Esophagus (tissue), 2 donors: ENCODE results near the gene SESTD1. TPM values are rescaled to one million over a fixed set of nuclear protein-coding genes. Genes with fewer than 3 reads are reported as not detected.
"Not testable (repeated sequence)": the region's sequence is repeated elsewhere in the genome, so short reads cannot be mapped to it uniquely, and the experiment has no call there.

Experiments used
- H3K27ac ChIP-seq, 2 donors: one replicate each; pipeline ENCODE4 v1.5.1; 2013; ENCODE audit warnings: low read depth in 2 of 2, mild to moderate bottlenecking in 2 of 2, inconsistent platforms in 1 of 2, low read length in 1 of 2, moderate library complexity in 1 of 2
- H3K27me3 ChIP-seq, 2 donors: one replicate each; pipeline ENCODE4 v1.6.1; 2013; ENCODE audit warnings: low read length in 2 of 2, control low read depth in 1 of 2, mild to moderate bottlenecking in 1 of 2; ENCODE audit not compliant: insufficient read depth in 2 of 2, control insufficient read depth in 1 of 2
- H3K36me3 ChIP-seq, 2 donors: one replicate each; pipeline ENCODE4 v1.6.1; 2013; ENCODE audit warnings: low read length in 1 of 2; ENCODE audit not compliant: control insufficient read depth in 2 of 2, insufficient read depth in 2 of 2
- H3K4me1 ChIP-seq, 2 donors: one replicate each; pipeline ENCODE4 v1.6.1; 2013; ENCODE audit warnings: low read length in 1 of 2; ENCODE audit not compliant: control insufficient read depth in 2 of 2, insufficient read depth in 2 of 2
- H3K4me3 ChIP-seq, 2 donors: one replicate each; pipeline ENCODE4 v1.5.1; 2013; ENCODE audit warnings: low read length in 2 of 2, mild to moderate bottlenecking in 2 of 2, low read depth in 1 of 2, moderate library complexity in 1 of 2
- H3K9me3 ChIP-seq, 2 donors: one replicate each; pipeline ENCODE4 v1.6.1; 2013; ENCODE audit warnings: mild to moderate bottlenecking in 2 of 2, low read depth in 1 of 2, low read length in 1 of 2, moderate library complexity in 1 of 2; ENCODE audit not compliant: control insufficient read depth in 2 of 2, insufficient read depth in 1 of 2
- WGBS, 2 donors: extraction: QIAGEN DNeasy Blood & Tissue Kit; methylation state at CpG; one replicate each; pipeline ENCODE4 v1.1.7; 2013; 5-methylcytosine and 5-hydroxymethylcytosine counted together
- polyA plus RNA-seq, 2 donors: library from polyadenylated mRNA; stranded (reverse); fragments of 200-250 nt; gene quantifications; one replicate each; pipeline ENCODE4 v1.2.3, GENCODE V29; 2013
- donor health status: healthy with polysubstance abuse.
- donor health status: Bipolar disorder and iron deficiency.

SESTD1 gene
- polyA plus RNA-seq, 2 donors = 3.0 to 7.6 TPM

GRCh38 chr2:179233083-179233490, 31.5 kb downstream of the SESTD1 start:
- WGBS, 2 donors = 76 to 87% methylated on average over 5 of the region's 5 CpGs
- no peaks in the 10 kb centered on the region for H3K4me1 ChIP-seq
- H3K27ac ChIP-seq = no peak overlapping the region
- H3K9me3 ChIP-seq = no peaks in the 10 kb centered on the region
- no peak overlapping the region for H3K4me3 ChIP-seq
- no peaks in the 10 kb centered on the region for H3K27me3 ChIP-seq
- no peaks in the 10 kb centered on the region for H3K36me3 ChIP-seq

GRCh38 chr2:179226961-179227259, 37.7 kb downstream of the SESTD1 start:
- H3K27ac ChIP-seq = no peak overlapping the region
- H3K4me1 ChIP-seq = no peaks in the 10 kb centered on the region
- no peaks in the 10 kb centered on the region for H3K36me3 ChIP-seq
- H3K4me3 ChIP-seq = no peak overlapping the region
- no peaks in the 10 kb centered on the region for H3K27me3 ChIP-seq
- no peaks in the 10 kb centered on the region for H3K9me3 ChIP-seq

GRCh38 chr2:179226203-179226960, 38.2 kb downstream of the SESTD1 start:
- Histone ChIP-seq H3K9me3 (no peaks in the 10 kb centered on the region), H3K4me3 (no peak overlapping the region), H3K27me3 (no peaks in the 10 kb centered on the region), H3K36me3 (no peaks in the 10 kb centered on the region), H3K27ac (no peak overlapping the region), H3K4me1 (no peaks in the 10 kb centered on the region)
- WGBS, 2 donors = 80 to 89% methylated on average over 6 of the region's 6 CpGs

- Histone ChIP-seq H3K4me1 (no peaks in the 10 kb centered on the region), H3K9me3 (no peaks in the 10 kb centered on the region), H3K27me3 (no peaks in the 10 kb centered on the region), H3K4me3 (no peak overlapping the region), H3K27ac (no peak overlapping the region), H3K36me3 (no peaks in the 10 kb centered on the region)
- 57 to 61% methylated on average over 2 of the region's 2 CpGs for WGBS, 2 donors
Observed at GRCh38 chr2:179224361-179224760, 40.3 kb downstream of the SESTD1 start.

GRCh38 chr2:179222076-179222475, 42.6 kb downstream of the SESTD1 start:
- Histone ChIP-seq H3K27ac (no peak overlapping the region), H3K4me1 (no peaks in the 10 kb centered on the region), H3K9me3 (no peaks in the 10 kb centered on the region), H3K27me3 (no peaks in the 10 kb centered on the region), H3K36me3 (no peaks in the 10 kb centered on the region), H3K4me3 (no peak overlapping the region)
- 81 to 85% methylated on average over 2 of the region's 2 CpGs for WGBS, 2 donors

- H3K9me3 ChIP-seq = no peaks in the 10 kb centered on the region
- no peak overlapping the region for H3K4me3 ChIP-seq
- H3K27me3 ChIP-seq = no peaks in the 10 kb centered on the region
- H3K4me1 ChIP-seq = no peaks in the 10 kb centered on the region
- no peaks in the 10 kb centered on the region for H3K36me3 ChIP-seq
- 59 to 61% methylated on average over 4 of the region's 4 CpGs for WGBS, 2 donors
- no peak overlapping the region for H3K27ac ChIP-seq
Observed at GRCh38 chr2:179218848-179219594, 45.6 kb downstream of the SESTD1 start.

- WGBS, 2 donors = 82 to 94% methylated on average over 2 to 3 of the region's 3 CpGs
- H3K27ac ChIP-seq, H3K4me3 ChIP-seq, H3K27me3 ChIP-seq, H3K9me3 ChIP-seq, H3K36me3 ChIP-seq, H3K4me1 ChIP-seq: not testable (repeated sequence)
Observed at GRCh38 chr2:179214671-179215070, 50.0 kb downstream of the SESTD1 start.

- no peak overlapping the region for H3K4me3 ChIP-seq
- H3K27me3 ChIP-seq = no peaks in the 10 kb centered on the region
- 89 to 91% methylated on average over 3 to 4 of the region's 4 CpGs for WGBS, 2 donors
Observed at GRCh38 chr2:179211355-179211754, 53.3 kb downstream of the SESTD1 start.

GRCh38 chr2:179208277-179208676, 56.4 kb downstream of the SESTD1 start:
- H3K27ac ChIP-seq, H3K4me3 ChIP-seq, H3K4me1 ChIP-seq, H3K27me3 ChIP-seq, H3K9me3 ChIP-seq, H3K36me3 ChIP-seq: not testable (repeated sequence)
- WGBS, 2 donors = 67 to 91% methylated on average over 1 of the region's 1 CpG

More at GRCh38 chr2:179211355-179211754, 53.3 kb downstream of the SESTD1 start:
- no peaks in the 10 kb centered on the region for H3K36me3 ChIP-seq
- no peak overlapping the region for H3K27ac ChIP-seq
- H3K4me1 ChIP-seq = no peaks in the 10 kb centered on the region
- no peaks in the 10 kb centered on the region for H3K9me3 ChIP-seq

- WGBS, 2 donors = 93% methylated on average over 5 of the region's 5 CpGs; no CpG with 5 or more reads in 1 of the 2 donors
- H3K4me1 ChIP-seq = no peaks in the 10 kb centered on the region
- no peak overlapping the region for H3K4me3 ChIP-seq
- H3K36me3 ChIP-seq = no peaks in the 10 kb centered on the region
- no peaks in the 10 kb centered on the region for H3K27me3 ChIP-seq
- H3K27ac ChIP-seq = no peak overlapping the region
- H3K9me3 ChIP-seq = no peaks in the 10 kb centered on the region
Observed at GRCh38 chr2:179207047-179207446, 57.6 kb downstream of the SESTD1 start.
